Natural killer cell (primary cell): ENCODE results near the gene CACNA1C. TPM values are rescaled to one million over a fixed set of nuclear protein-coding genes. Genes with fewer than 3 reads are reported as not detected.

Experiments
- ATAC-seq, 3 donors: fragments of 150-1000 bp in 2 of 3; fragments of 200-7000 bp in 1 of 3; cut with Tn5 transposase; 1 replicate in 1 of 3; 2 replicates in 2 of 3; pipeline ENCODE4 v1.10.0; 2021; ENCODE audit warnings: mild to moderate bottlenecking in 2 of 3, moderate library complexity in 2 of 3
- DNase-seq, 2 donors: peaks; one replicate each; pipeline versions ENCODE4 v3.0.0 to v3.0.0-alpha.2; 2013 to 2021; ENCODE audit warnings: mixed read lengths in 1 of 2
- H3K27ac ChIP-seq: one replicate; pipeline ENCODE4 v1.5.1; 2013; ENCODE audit warnings: mild to moderate bottlenecking, low read length
- H3K27me3 ChIP-seq: one replicate; pipeline ENCODE4 v1.6.1; 2013; ENCODE audit warnings: low read length; ENCODE audit not compliant: control insufficient read depth, insufficient read depth
- H3K36me3 ChIP-seq: one replicate; pipeline ENCODE4 v1.6.1; 2013; ENCODE audit warnings: low read length; ENCODE audit not compliant: control insufficient read depth, insufficient read depth
- H3K4me1 ChIP-seq: one replicate; pipeline ENCODE4 v1.6.1; 2013; ENCODE audit warnings: low read length; ENCODE audit not compliant: control insufficient read depth, insufficient read depth
- H3K4me3 ChIP-seq: one replicate; pipeline ENCODE4 v1.5.1; 2013; ENCODE audit warnings: low read length
- H3K9me3 ChIP-seq: one replicate; pipeline ENCODE4 v1.6.1; 2013; ENCODE audit warnings: low read length; ENCODE audit not compliant: control insufficient read depth, insufficient read depth
- H3K27ac Mint-ChIP-seq, 2 donors: one replicate each; pipeline ENCODE4 v1.8.0; 2022; ENCODE audit warnings: mild to moderate bottlenecking in 2 of 2, mixed read lengths in 2 of 2, moderate library complexity in 1 of 2
- H3K27me3 Mint-ChIP-seq, 2 donors: one replicate each; pipeline ENCODE4 v1.8.0; 2022; ENCODE audit warnings: low read depth in 2 of 2, mixed read lengths in 2 of 2
- H3K36me3 Mint-ChIP-seq: one replicate; pipeline ENCODE4 v1.8.0; 2022; ENCODE audit warnings: mixed read lengths
- H3K4me1 Mint-ChIP-seq, 2 donors: one replicate each; pipeline ENCODE4 v1.8.0; 2022; ENCODE audit warnings: mixed read lengths in 2 of 2
- H3K4me3 Mint-ChIP-seq: one replicate; pipeline ENCODE4 v1.8.0; 2022; ENCODE audit warnings: mild to moderate bottlenecking, moderate library complexity, mixed read lengths
- H3K9me3 Mint-ChIP-seq, 2 donors: one replicate each; pipeline ENCODE4 v1.8.0; 2022; ENCODE audit warnings: mixed read lengths in 2 of 2
- CTCF ChIP-seq: fragments of 200-600 bp; IDR thresholded peaks from one replicate; pipeline ENCODE4 v1.8.0; 2022; ENCODE audit warnings: antibody characterized with exemption
- WGBS: methylation state at CpG from one replicate; pipeline ENCODE4 v1.1.7; 2013; ENCODE audit warnings: missing lambda C conversion rate; ENCODE audit not compliant: insufficient coverage; 5-methylcytosine and 5-hydroxymethylcytosine counted together
- intact Hi-C: fragments of 100-400 bp; cut with micrococcal nuclease; formaldehyde crosslinking; loops from one replicate; pipeline ENCODE4 v1.14.2; 2022
- total RNA-seq, 4 donors: library from RNA; stranded (reverse); fragments of 120-200 nt in 1 of 4; gene quantifications; one replicate each; pipeline versions ENCODE4 v1.2.3 to v1.2.4, GENCODE V29; 2013 to 2022

Gene CACNA1C
- total RNA-seq, 3 donors from 2014 or later (not counting 1 experiment from before 2014, with no cell fraction given) = 0.07 to 0.35 (median 0.08) TPM

- H3K36me3 ChIP-seq = no peaks in the 10 kb centered on the region
- no peaks in the 10 kb centered on the region for H3K27me3 ChIP-seq
- H3K27ac ChIP-seq = no peak overlapping the region
- Mint-ChIP-seq H3K4me3 (no peak overlapping the region), H3K9me3 (no peaks in the 10 kb centered on the region), H3K36me3 (no peaks in the 10 kb centered on the region), H3K4me1 (peaks cover 0 to 5% of the 10 kb centered on the region in 2 donors), H3K27ac (no peak overlapping the region), H3K27me3 (peaks cover 3 to 21% of the 10 kb centered on the region in 2 donors)
- no peaks in the 10 kb centered on the region for H3K9me3 ChIP-seq
- DNase-seq (no peak), ATAC-seq (no peak)
- no peaks in the 10 kb centered on the region for H3K4me1 ChIP-seq
- H3K4me3 ChIP-seq = no peak overlapping the region
- 90% methylated on average over 15 of the region's 15 CpGs for WGBS
- TF ChIP-seq CTCF = no peak
- intact Hi-C loops = no loop called here
These were observed 585.7 kb downstream of the CACNA1C start for GRCh38 chr12:2638273-2639019.

- H3K36me3 ChIP-seq = no peaks in the 10 kb centered on the region
- DNase-seq (no peak), ATAC-seq (no peak)
- WGBS = 93% methylated on average over 10 of the region's 10 CpGs
- no peak overlapping the region for H3K27ac ChIP-seq
- no peaks in the 10 kb centered on the region for H3K27me3 ChIP-seq
- Mint-ChIP-seq H3K27me3 (peaks cover 8 to 25% of the 10 kb centered on the region in 2 donors), H3K4me1 (peaks cover 0 to 5% of the 10 kb centered on the region in 2 donors), H3K9me3 (no peaks in the 10 kb centered on the region), H3K27ac (no peak overlapping the region), H3K4me3 (no peak overlapping the region), H3K36me3 (no peaks in the 10 kb centered on the region)
- intact Hi-C loops = no loop called here
- no peaks in the 10 kb centered on the region for H3K9me3 ChIP-seq
- no peak for TF ChIP-seq CTCF
- H3K4me1 ChIP-seq = no peaks in the 10 kb centered on the region
- no peak overlapping the region for H3K4me3 ChIP-seq
These were observed 586.2 kb downstream of the CACNA1C start for GRCh38 chr12:2639020-2639298.

GRCh38 chr12:2640281-2640680 lies 587.5 kb downstream of the CACNA1C start:
- DNase-seq (no peak), ATAC-seq (no peak)
- H3K9me3 Mint-ChIP-seq = no peaks in the 10 kb centered on the region
- no peak for TF ChIP-seq CTCF
- H3K27me3 Mint-ChIP-seq = peaks cover 18 to 31% of the 10 kb centered on the region in 2 donors
- no peaks in the 10 kb centered on the region for H3K36me3 Mint-ChIP-seq
- H3K4me3 ChIP-seq = no peak overlapping the region
- H3K27ac ChIP-seq = no peak overlapping the region
- H3K27me3 ChIP-seq = peaks cover 2% of the 10 kb centered on the region
- H3K36me3 ChIP-seq = no peaks in the 10 kb centered on the region
- no peaks in the 10 kb centered on the region for H3K4me1 ChIP-seq
- WGBS = 87% methylated on average over 10 of the region's 10 CpGs
- no peak overlapping the region for H3K27ac Mint-ChIP-seq
- intact Hi-C loops = no loop called here
- H3K4me3 Mint-ChIP-seq = no peak overlapping the region
- H3K9me3 ChIP-seq = no peaks in the 10 kb centered on the region
- peaks cover 0 to 5% of the 10 kb centered on the region in 2 donors for H3K4me1 Mint-ChIP-seq

- Histone ChIP-seq H3K9me3 (no peaks in the 10 kb centered on the region), H3K27me3 (peaks cover 5% of the 10 kb centered on the region), H3K36me3 (no peaks in the 10 kb centered on the region), H3K4me3 (no peak overlapping the region), H3K27ac (no peak overlapping the region), H3K4me1 (no peaks in the 10 kb centered on the region)
- H3K36me3 Mint-ChIP-seq = no peaks in the 10 kb centered on the region
- no peaks in the 10 kb centered on the region for H3K9me3 Mint-ChIP-seq
- DNase-seq (no peak), ATAC-seq (no peak)
- H3K4me3 Mint-ChIP-seq = no peak overlapping the region
- H3K4me1 Mint-ChIP-seq = peaks cover 0 to 5% of the 10 kb centered on the region in 2 donors
- WGBS = 34% methylated on average over 6 of the region's 6 CpGs
- intact Hi-C loops = no loop called here
- H3K27me3 Mint-ChIP-seq = peaks cover 22 to 29% of the 10 kb centered on the region in 2 donors
- H3K27ac Mint-ChIP-seq = no peak overlapping the region
- TF ChIP-seq CTCF = no peak
These were observed 587.9 kb downstream of the CACNA1C start for GRCh38 chr12:2640709-2641108.
